Uterus (tissue), 4 donors: ENCODE data around the gene PMEPA1. TPM values are rescaled to one million over a fixed set of nuclear protein-coding genes. Genes with fewer than 3 reads are reported as not detected.

ENCODE experiments used
- DNase-seq, 2 donors: peaks; one replicate each; pipeline ENCODE4 v3.0.0-alpha.2; 2019 to 2020
- H3K27ac ChIP-seq, 2 donors: fragments of 200-600 bp; sonication (generic); 1 replicate in 1 of 2; 2 replicates in 1 of 2; pipeline ENCODE4 v1.5.1; 2016 to 2018
- H3K27me3 ChIP-seq, 2 donors: fragments of 200-600 bp; sonication (generic); one replicate each; pipeline ENCODE4 v1.5.1; 2018 to 2019; ENCODE audit warnings: control low read depth in 1 of 2
- H3K36me3 ChIP-seq, 2 donors: fragments of 200-600 bp; sonication (generic); one replicate each; pipeline ENCODE4 v1.5.1; 2019; ENCODE audit warnings: control low read depth in 1 of 2
- H3K4me1 ChIP-seq, 2 donors: fragments of 200-600 bp; sonication (generic); one replicate each; pipeline ENCODE4 v1.5.1; 2018 to 2019; ENCODE audit warnings: control low read depth in 1 of 2
- H3K4me3 ChIP-seq, 2 donors: fragments of 200-600 bp; sonication (generic); 1 replicate in 1 of 2; 2 replicates in 1 of 2; pipeline ENCODE4 v1.5.1; 2018 to 2019; ENCODE audit warnings: mild to moderate bottlenecking in 1 of 2
- H3K9me3 ChIP-seq, 2 donors: fragments of 200-600 bp; sonication (generic); one replicate each; pipeline ENCODE4 v1.5.1; 2019; ENCODE audit warnings: control low read depth in 1 of 2
- CTCF ChIP-seq, 4 experiments: fragments of 200-600 bp in 2 of 4; fragments of 450-650 bp in 2 of 4; sonication (generic) in 2 of 4; IDR thresholded peaks; one replicate each; pipeline ENCODE4 v1.5.1; 2016 to 2019; ENCODE audit warnings: antibody characterized with exemption in 4 of 4, mild to moderate bottlenecking in 2 of 4, moderate library complexity in 1 of 4
- POLR2A ChIP-seq, 2 donors: fragments of 450-650 bp; IDR thresholded peaks; one replicate each; pipeline ENCODE4 v1.6.1; 2016; ENCODE audit warnings: antibody characterized with exemption in 2 of 2, mild to moderate bottlenecking in 1 of 2, moderate library complexity in 1 of 2
- intact Hi-C: fragments of 100-400 bp; cut with DNase I; formaldehyde crosslinking; loops from one replicate; pipeline ENCODE4 v1.15.1; 2023; ENCODE audit warnings: low total_unique reads
- total RNA-seq, 4 donors: library from RNA; depleted of rRNA in 3 of 4; stranded (reverse); fragments of >200 nt in 3 of 4; gene quantifications; one replicate each; pipeline versions ENCODE4 v1.1.0 to v1.2.4, GENCODE V29; 2014 to 2023
- donor health status: DM: yes; HTN: yes; CAD: no.

PMEPA1 gene
- total RNA-seq, 4 donors from 2014 or later: 5.6 to 51.9 (median 33.5) TPM

- H3K27me3 ChIP-seq: no peaks in the 10 kb centered on the region
- H3K27ac ChIP-seq: no peak overlapping the region
- no peak for DNase-seq
- no peaks in the 10 kb centered on the region for H3K36me3 ChIP-seq
- TF ChIP-seq POLR2A (IDR thresholded peaks at IDR 0.05): no peak
- no peak for TF ChIP-seq CTCF (IDR thresholded peaks at IDR 0.05)
- H3K4me1 ChIP-seq: peaks cover 0 to 4% of the 10 kb centered on the region in 2 donors
- no peak overlapping the region for H3K4me3 ChIP-seq
- intact Hi-C loops: no loop called here
- H3K9me3 ChIP-seq: no peaks in the 10 kb centered on the region
These were observed 4.8 kb upstream of the PMEPA1 start for GRCh38 chr20:57714409-57715267.

- Histone ChIP-seq H3K36me3 (no peaks in the 10 kb centered on the region), H3K27me3 (no peaks in the 10 kb centered on the region), H3K27ac (no peak overlapping the region), H3K4me3 (no peak overlapping the region), H3K9me3 (no peaks in the 10 kb centered on the region), H3K4me1 (peaks cover 0 to 4% of the 10 kb centered on the region in 2 donors)
- DNase-seq: no peak
- intact Hi-C loops: no loop called here
- TF ChIP-seq CTCF (IDR thresholded peaks at IDR 0.05): no peak
These were observed 4.1 kb upstream of the PMEPA1 start for GRCh38 chr20:57713951-57714350.

GRCh38 chr20:57713505-57713903 lies 3.7 kb upstream of the PMEPA1 start:
- intact Hi-C loops: no loop called here
- DNase-seq: no peak
- TF ChIP-seq CTCF (IDR thresholded peaks at IDR 0.05): no peak
- no peak for TF ChIP-seq POLR2A (IDR thresholded peaks at IDR 0.05)
- H3K27me3 ChIP-seq: no peaks in the 10 kb centered on the region
- H3K4me1 ChIP-seq: peaks cover 0 to 4% of the 10 kb centered on the region in 2 donors
- no peak overlapping the region for H3K27ac ChIP-seq
- no peaks in the 10 kb centered on the region for H3K9me3 ChIP-seq
- no peaks in the 10 kb centered on the region for H3K36me3 ChIP-seq
- H3K4me3 ChIP-seq: no peak overlapping the region

GRCh38 chr20:57712851-57713504 lies 3.2 kb upstream of the PMEPA1 start:
- Histone ChIP-seq H3K9me3 (no peaks in the 10 kb centered on the region), H3K4me3 (no peak overlapping the region), H3K36me3 (no peaks in the 10 kb centered on the region), H3K4me1 (peaks cover 0 to 4% of the 10 kb centered on the region in 2 donors), H3K27me3 (no peaks in the 10 kb centered on the region), H3K27ac (no peak overlapping the region)
- intact Hi-C loops: no loop called here
- TF ChIP-seq CTCF (IDR thresholded peaks at IDR 0.05) (no peak), POLR2A (IDR thresholded peaks at IDR 0.05) (no peak)
- DNase-seq: no peak

GRCh38 chr20:57712341-57712740 lies 2.5 kb upstream of the PMEPA1 start:
- Histone ChIP-seq H3K27ac (no peak overlapping the region), H3K4me1 (peaks cover 0 to 4% of the 10 kb centered on the region in 2 donors), H3K27me3 (no peaks in the 10 kb centered on the region), H3K4me3 (no peak overlapping the region), H3K36me3 (no peaks in the 10 kb centered on the region), H3K9me3 (no peaks in the 10 kb centered on the region)
- TF ChIP-seq POLR2A (IDR thresholded peaks at IDR 0.05) (no peak), CTCF (IDR thresholded peaks at IDR 0.05) (no peak)
- DNase-seq: no peak
- intact Hi-C loops: no loop called here
